Embryonic facial prominence (tissue), 1 donor: ENCODE data around the gene HES5.

Source experiments
- DNase-seq: peaks from one replicate; pipeline ENCODE4 v3.0.0-alpha.2; 2016; ENCODE audit errors: extremely low spot score

HES5 gene

GRCh38 chr1:2514863-2515762 lies 14.9 kb downstream of the HES5 start:
- no peak for DNase-seq

GRCh38 chr1:2513939-2514652 lies 16.0 kb downstream of the HES5 start:
- DNase-seq: no peak

- DNase-seq: no peak
These were observed 17.1 kb downstream of the HES5 start for GRCh38 chr1:2512862-2513421.

- no peak for DNase-seq
These were observed 19.5 kb downstream of the HES5 start for GRCh38 chr1:2510366-2511155.

GRCh38 chr1:2509589-2509988 lies 20.5 kb downstream of the HES5 start:
- no peak for DNase-seq

GRCh38 chr1:2508751-2509150 lies 21.3 kb downstream of the HES5 start:
- DNase-seq: no peak

GRCh38 chr1:2508180-2508579 lies 21.9 kb downstream of the HES5 start:
- no peak for DNase-seq

GRCh38 chr1:2507744-2508155 lies 22.3 kb downstream of the HES5 start:
- no peak for DNase-seq

GRCh38 chr1:2506901-2507565 lies 23.0 kb downstream of the HES5 start:
- DNase-seq: no peak

- DNase-seq: no peak
These were observed 23.8 kb downstream of the HES5 start for GRCh38 chr1:2506007-2506860.

GRCh38 chr1:2505461-2505994 lies 24.5 kb downstream of the HES5 start:
- no peak for DNase-seq

GRCh38 chr1:2504949-2505272 lies 25.2 kb downstream of the HES5 start:
- DNase-seq: no peak

- no peak for DNase-seq
These were observed 25.7 kb downstream of the HES5 start for GRCh38 chr1:2504225-2504948.

GRCh38 chr1:2503554-2504224 lies 26.4 kb downstream of the HES5 start:
- DNase-seq: no peak

GRCh38 chr1:2502661-2503553 lies 27.2 kb downstream of the HES5 start:
- DNase-seq: no peak

GRCh38 chr1:2502210-2502609 lies 27.9 kb downstream of the HES5 start:
- no peak for DNase-seq

- no peak for DNase-seq
These were observed 28.3 kb downstream of the HES5 start for GRCh38 chr1:2501820-2502119.
